Mesendoderm (in vitro differentiated cells): ENCODE results near the gene STPG2.
A peak's percentile ranks its signal among the peaks of the same experiment; 100 is the strongest.

Experiments
- DNase-seq: peaks from one replicate; pipeline ENCODE4 v3.0.0; 2013
- H2AK5ac ChIP-seq: 2 replicates; pipeline ENCODE4 v1.6.1; 2013; ENCODE audit warnings: low read length, inconsistent platforms
- H2BK120ac ChIP-seq: 2 replicates; pipeline ENCODE4 v1.6.1; 2013; ENCODE audit warnings: low read depth, mild to moderate bottlenecking, low read length, moderate library complexity, mixed read lengths
- H2BK15ac ChIP-seq: replicated peaks from 2 replicates; pipeline ENCODE4 v1.6.1; 2013; ENCODE audit warnings: low read depth, mild to moderate bottlenecking, moderate library complexity
- H2BK5ac ChIP-seq: 2 replicates; pipeline ENCODE4 v1.6.1; 2013; ENCODE audit warnings: low read length, inconsistent platforms
- H3K18ac ChIP-seq: 2 replicates; pipeline ENCODE4 v1.6.1; 2013; ENCODE audit warnings: mild to moderate bottlenecking, low read length, mixed read lengths
- H3K23ac ChIP-seq: one replicate; pipeline ENCODE4 v1.6.1; 2013; ENCODE audit warnings: low read length
- H3K27ac ChIP-seq: 2 replicates; pipeline ENCODE4 v1.5.1; 2013; ENCODE audit warnings: low read depth, mild to moderate bottlenecking, inconsistent platforms, low read length, moderate library complexity
- H3K27me3 ChIP-seq: 2 replicates; pipeline ENCODE4 v1.6.1; 2013; ENCODE audit warnings: low read length, control low read depth, mild to moderate bottlenecking, inconsistent platforms; ENCODE audit not compliant: insufficient read depth, poor library complexity
- H3K36me3 ChIP-seq: 2 replicates; pipeline ENCODE4 v1.6.1; 2013; ENCODE audit warnings: low read length, inconsistent platforms; ENCODE audit not compliant: control insufficient read depth, insufficient read depth
- H3K4ac ChIP-seq: one replicate; pipeline ENCODE4 v1.6.1; 2013; ENCODE audit warnings: low read depth, mild to moderate bottlenecking, low read length, moderate library complexity
- H3K4me1 ChIP-seq: 2 replicates; pipeline ENCODE4 v1.6.1; 2013; ENCODE audit warnings: low read depth, low read length, inconsistent platforms; ENCODE audit not compliant: control insufficient read depth
- H3K4me2 ChIP-seq: 2 replicates; pipeline ENCODE4 v1.6.1; 2013; ENCODE audit warnings: low read length
- H3K4me3 ChIP-seq: 2 replicates; pipeline ENCODE4 v1.5.1; 2013; ENCODE audit warnings: mild to moderate bottlenecking, low read length
- H3K56ac ChIP-seq: one replicate; pipeline ENCODE4 v1.6.1; 2013; ENCODE audit warnings: low read length
- H3K79me1 ChIP-seq: 2 replicates; pipeline ENCODE4 v1.6.1; 2013; ENCODE audit warnings: low read length, inconsistent platforms
- H3K79me2 ChIP-seq: 2 replicates; pipeline ENCODE4 v1.6.1; 2013; ENCODE audit warnings: mild to moderate bottlenecking, low read length; ENCODE audit not compliant: control insufficient read depth, insufficient read depth
- H3K9ac ChIP-seq: 2 replicates; pipeline ENCODE4 v1.6.1; 2013; ENCODE audit warnings: low read length, inconsistent platforms
- H4K5ac ChIP-seq: one replicate; pipeline ENCODE4 v1.6.1; 2013; ENCODE audit warnings: low read length
- H4K8ac ChIP-seq: one replicate; pipeline ENCODE4 v1.6.1; 2013; ENCODE audit warnings: low read depth, mild to moderate bottlenecking, control low read depth, low read length, moderate library complexity
- WGBS: extraction: QIAGEN DNeasy Blood & Tissue Kit; methylation state at CpG from one replicate; pipeline ENCODE4 v1.1.7; 2013; ENCODE audit warnings: low lambda C conversion rate, missing lambda C conversion rate; ENCODE audit not compliant: insufficient coverage; ENCODE audit errors: extremely low coverage; 5-methylcytosine and 5-hydroxymethylcytosine counted together

The STPG2 gene

GRCh38 chr4:97720869-97721432 is 422.3 kb downstream of the STPG2 start:
- Histone ChIP-seq H3K23ac (no peak overlapping the region), H4K8ac (no peak overlapping the region), H3K79me2 (no peaks in the 10 kb centered on the region), H2BK120ac (no peak overlapping the region), H2AK5ac (no peak overlapping the region), H3K4me3 (no peak overlapping the region), H3K36me3 (no peaks in the 10 kb centered on the region), H4K5ac (no peak overlapping the region), H3K27me3 (no peaks in the 10 kb centered on the region), H3K27ac (no peak overlapping the region), H3K18ac (no peak overlapping the region), H3K56ac (no peak overlapping the region), H2BK15ac (no peak overlapping the region), H3K79me1 (no peaks in the 10 kb centered on the region), H3K9ac (no peak overlapping the region), H3K4ac (no peak overlapping the region), H3K4me2 (no peak overlapping the region), H2BK5ac (no peak overlapping the region), H3K4me1 (no peaks in the 10 kb centered on the region)
- no CpG with 5 or more reads among the region's 4 CpGs for WGBS
- DNase-seq = peak; percentile 35

- H3K56ac ChIP-seq = no peak overlapping the region
- H3K4me1 ChIP-seq = no peaks in the 10 kb centered on the region
- no peak overlapping the region for H2BK120ac ChIP-seq
- H3K4ac ChIP-seq = no peak overlapping the region
- H3K36me3 ChIP-seq = no peaks in the 10 kb centered on the region
- H2BK5ac ChIP-seq = no peak overlapping the region
- no peak overlapping the region for H3K4me2 ChIP-seq
- no peaks in the 10 kb centered on the region for H3K27me3 ChIP-seq
- no peak overlapping the region for H3K18ac ChIP-seq
- H3K4me3 ChIP-seq = no peak overlapping the region
- H2BK15ac ChIP-seq = no peak overlapping the region
- H3K9ac ChIP-seq = no peak overlapping the region
- H3K27ac ChIP-seq = no peak overlapping the region
- H4K8ac ChIP-seq = no peak overlapping the region
- H3K79me1 ChIP-seq = no peaks in the 10 kb centered on the region
- no peaks in the 10 kb centered on the region for H3K79me2 ChIP-seq
- no CpG with 5 or more reads among the region's 3 CpGs for WGBS
- no peak for DNase-seq
- no peak overlapping the region for H2AK5ac ChIP-seq
- no peak overlapping the region for H4K5ac ChIP-seq
- H3K23ac ChIP-seq = no peak overlapping the region
Measured at GRCh38 chr4:97691111-97691605, 452.1 kb downstream of the STPG2 start.

GRCh38 chr4:97670703-97671269 is 472.5 kb downstream of the STPG2 start:
- no peak overlapping the region for H3K4me2 ChIP-seq
- H2BK15ac ChIP-seq = no peak overlapping the region
- no peaks in the 10 kb centered on the region for H3K79me1 ChIP-seq
- H2BK120ac ChIP-seq = no peak overlapping the region
- no peak overlapping the region for H2BK5ac ChIP-seq
- no peak overlapping the region for H3K9ac ChIP-seq
- H4K8ac ChIP-seq = no peak overlapping the region
- WGBS = no CpG with 5 or more reads among the region's 1 CpG
- no peak overlapping the region for H3K4ac ChIP-seq
- no peak overlapping the region for H3K27ac ChIP-seq
- H3K36me3 ChIP-seq = no peaks in the 10 kb centered on the region
- no peak overlapping the region for H3K4me3 ChIP-seq
- H3K4me1 ChIP-seq = no peaks in the 10 kb centered on the region
- no peak for DNase-seq
- H3K27me3 ChIP-seq = no peaks in the 10 kb centered on the region
- H3K56ac ChIP-seq = no peak overlapping the region
- no peaks in the 10 kb centered on the region for H3K79me2 ChIP-seq
- no peak overlapping the region for H4K5ac ChIP-seq
- H3K23ac ChIP-seq = peak overlapping the region; percentile 45
- no peak overlapping the region for H3K18ac ChIP-seq
- no peak overlapping the region for H2AK5ac ChIP-seq

GRCh38 chr4:97665553-97665952 is 477.7 kb downstream of the STPG2 start:
- H3K79me2 ChIP-seq = no peaks in the 10 kb centered on the region
- no peak overlapping the region for H2BK15ac ChIP-seq
- no peak overlapping the region for H3K4ac ChIP-seq
- H3K27me3 ChIP-seq = no peaks in the 10 kb centered on the region
- no peak overlapping the region for H3K18ac ChIP-seq
- DNase-seq = no peak
- H4K5ac ChIP-seq = no peak overlapping the region
- H3K56ac ChIP-seq = no peak overlapping the region
- no peak overlapping the region for H2BK120ac ChIP-seq
- H3K4me3 ChIP-seq = no peak overlapping the region
- H3K23ac ChIP-seq = no peak overlapping the region
- no peaks in the 10 kb centered on the region for H3K36me3 ChIP-seq
- H3K9ac ChIP-seq = no peak overlapping the region
- no peaks in the 10 kb centered on the region for H3K79me1 ChIP-seq
- H4K8ac ChIP-seq = no peak overlapping the region
- no peak overlapping the region for H3K27ac ChIP-seq
- no peaks in the 10 kb centered on the region for H3K4me1 ChIP-seq
- no CpG with 5 or more reads among the region's 4 CpGs for WGBS
- H2BK5ac ChIP-seq = no peak overlapping the region
- no peak overlapping the region for H3K4me2 ChIP-seq
- H2AK5ac ChIP-seq = no peak overlapping the region

- Histone ChIP-seq H3K9ac (no peak overlapping the region), H3K4me1 (no peaks in the 10 kb centered on the region), H2BK5ac (no peak overlapping the region), H3K27ac (no peak overlapping the region), H3K79me2 (no peaks in the 10 kb centered on the region), H3K36me3 (no peaks in the 10 kb centered on the region), H3K27me3 (no peaks in the 10 kb centered on the region), H2BK15ac (no peak overlapping the region), H3K18ac (no peak overlapping the region), H3K56ac (no peak overlapping the region), H3K79me1 (no peaks in the 10 kb centered on the region), H4K5ac (no peak overlapping the region), H3K23ac (no peak overlapping the region), H2BK120ac (no peak overlapping the region), H2AK5ac (no peak overlapping the region), H3K4ac (no peak overlapping the region), H4K8ac (no peak overlapping the region), H3K4me2 (no peak overlapping the region), H3K4me3 (no peak overlapping the region)
- WGBS = no CpG with 5 or more reads among the region's 5 CpGs
- no peak for DNase-seq
Measured at GRCh38 chr4:97664741-97665140, 478.5 kb downstream of the STPG2 start.

- H3K4me3 ChIP-seq = no peak overlapping the region
- DNase-seq = no peak
- no peak overlapping the region for H3K23ac ChIP-seq
Measured at GRCh38 chr4:97662133-97662532, 481.1 kb downstream of the STPG2 start.

More at GRCh38 chr4:97662133-97662532, 481.1 kb downstream of the STPG2 start:
- H3K79me2 ChIP-seq = no peaks in the 10 kb centered on the region
- no peak overlapping the region for H4K5ac ChIP-seq
- no peak overlapping the region for H2BK5ac ChIP-seq
- no peak overlapping the region for H3K18ac ChIP-seq
- H3K56ac ChIP-seq = no peak overlapping the region
- no peak overlapping the region for H2BK120ac ChIP-seq
- H3K4me2 ChIP-seq = no peak overlapping the region
- H3K27ac ChIP-seq = no peak overlapping the region
- no peak overlapping the region for H2BK15ac ChIP-seq
- WGBS = no CpG with 5 or more reads among the region's 2 CpGs
- no peak overlapping the region for H4K8ac ChIP-seq
- H3K36me3 ChIP-seq = no peaks in the 10 kb centered on the region
- H3K4ac ChIP-seq = no peak overlapping the region
- H3K9ac ChIP-seq = no peak overlapping the region
- no peaks in the 10 kb centered on the region for H3K27me3 ChIP-seq
- no peaks in the 10 kb centered on the region for H3K79me1 ChIP-seq
- no peak overlapping the region for H2AK5ac ChIP-seq
- H3K4me1 ChIP-seq = no peaks in the 10 kb centered on the region
